K562 (cell line): ENCODE data around the gene SPTBN4. TPM values are rescaled to one million over a fixed set of nuclear protein-coding genes. Genes with fewer than 3 reads are reported as not detected.
A peak's percentile ranks its signal among the peaks of the same experiment; 100 is the strongest.

ENCODE experiments used
- ARNT ChIP-seq, 2 experiments: fragments of 450-650 bp; IDR thresholded peaks; 2 replicates each; pipeline ENCODE4 v1.6.1; 2016; ENCODE audit warnings: mild to moderate bottlenecking in 1 of 2
- CLOCK ChIP-seq: fragments of 250-450 bp; sonication (Bioruptor Pico); IDR thresholded peaks from 2 replicates; pipeline ENCODE4 v1.4.0; 2020; ENCODE audit warnings: mild to moderate bottlenecking, moderate library complexity, borderline replicate concordance
- DMBX1 ChIP-seq: fragments of 250-450 bp; sonication (Bioruptor Pico); IDR thresholded peaks from 2 replicates; pipeline ENCODE4 v1.8.0; 2022; ENCODE audit warnings: inconsistent platforms, mild to moderate bottlenecking, moderate library complexity, borderline replicate concordance
- GABPB2 ChIP-seq: fragments of 250-450 bp; sonication (Bioruptor Pico); conservative IDR thresholded peaks from 2 replicates; pipeline ENCODE4 v1.5.1; 2021; ENCODE audit warnings: mild to moderate bottlenecking
- HDAC2 ChIP-seq: fragments of 450-650 bp; IDR thresholded peaks from 2 replicates; pipeline ENCODE4 v1.6.1; 2016; ENCODE audit warnings: mild to moderate bottlenecking
- HMBOX1 ChIP-seq: sonication (generic); IDR thresholded peaks from 2 replicates; pipeline ENCODE4 v1.6.1; 2016
- IRF1 ChIP-seq: sonication (generic); formaldehyde crosslinking; IDR thresholded peaks from 2 replicates; pipeline ENCODE4 v1.8.0; 2022; ENCODE audit warnings: missing genetic modification reagents, mild to moderate bottlenecking, borderline replicate concordance
- NCOA1 ChIP-seq: fragments of 450-650 bp; IDR thresholded peaks from 2 replicates; pipeline ENCODE4 v1.6.1; 2016; ENCODE audit warnings: low read depth
- NKRF ChIP-seq: fragments of 450-650 bp; IDR thresholded peaks from 2 replicates; pipeline ENCODE4 v1.6.1; 2016; ENCODE audit warnings: borderline replicate concordance
- SNIP1 ChIP-seq: fragments of 450-650 bp; IDR thresholded peaks from 2 replicates; pipeline ENCODE4 v1.7.1; 2017; ENCODE audit warnings: low read depth, mild to moderate bottlenecking
- SP2 ChIP-seq: IDR thresholded peaks from 2 replicates; pipeline ENCODE4 v1.6.1; 2011; ENCODE audit warnings: mild to moderate bottlenecking, low read depth, low read length, moderate library complexity; ENCODE audit not compliant: poor library complexity, severe bottlenecking; ENCODE audit errors: extremely low read depth
- TEAD2 ChIP-seq: fragments of 450-650 bp; IDR thresholded peaks from 2 replicates; pipeline ENCODE4 v1.6.1; 2016; ENCODE audit warnings: missing genetic modification characterization, control low read depth, missing compliant biosample characterization
- TRIM25 ChIP-seq: fragments of 450-650 bp; IDR thresholded peaks from 2 replicates; pipeline ENCODE4 v1.7.0; 2016; ENCODE audit warnings: borderline replicate concordance
- XRCC3 ChIP-seq: fragments of 450-650 bp; IDR thresholded peaks from 2 replicates; pipeline ENCODE4 v1.6.1; 2017; ENCODE audit warnings: mild to moderate bottlenecking, moderate library complexity
- ZBED1 ChIP-seq: IDR thresholded peaks from 2 replicates; pipeline ENCODE4 v1.6.1; 2014
- ZNF695 ChIP-seq: fragments of 450-650 bp; formaldehyde crosslinking; IDR thresholded peaks from 2 replicates; pipeline ENCODE4 v1.4.0; 2020; ENCODE audit warnings: mild to moderate bottlenecking, moderate library complexity
- ZNF696 ChIP-seq: fragments of 250-450 bp; sonication (Bioruptor Pico); conservative IDR thresholded peaks from 2 replicates; pipeline ENCODE4 v1.4.0; 2020; ENCODE audit warnings: mild to moderate bottlenecking, moderate library complexity
- ZNF780A ChIP-seq: fragments of 250-450 bp; sonication (Bioruptor Pico); IDR thresholded peaks from 2 replicates; pipeline ENCODE4 v1.5.0; 2021; ENCODE audit warnings: mild to moderate bottlenecking
- polyA plus RNA-seq, 8 experiments: library from polyadenylated mRNA; depleted of rRNA in 4 of 8; stranded (reverse) in 5 of 8; unstranded in 3 of 8; fragments of >200 nt; fragmentation: Nextera tagmentation in 2 of 8; fragmentation: Illumina TruSeq in 1 of 8; extraction: Ambion mirVana in 2 of 8; extraction: Trizol in 1 of 8; gene quantifications; 2 replicates each; pipeline versions ENCODE4 v1.2.1 to v1.2.3, GENCODE V29; 2011 to 2014; ENCODE audit warnings: inconsistent platforms in 1 of 8, missing spikeins in 1 of 8
- total RNA-seq, 7 experiments: library from RNA; depleted of rRNA in 6 of 7; stranded (reverse); fragments of >200 nt in 6 of 7; fragmentation: Illumina TruSeq in 2 of 7; extraction: Trizol in 2 of 7; gene quantifications; 2 replicates each; pipeline versions ENCODE4 v1.2.1 to v1.2.3, GENCODE V29; 2011 to 2021; ENCODE audit warnings: low replicate concordance in 1 of 7

SPTBN4 gene
- total and polyA plus RNA-seq, 9 of the 15 experiments (the other 6 are each of a cell fraction or from before 2014, with no cell fraction given): 0.01 to 1.5 (median 0.86) TPM

- TF ChIP-seq ZNF780A (CRISPR knock-in tag) (no peak), ZBED1 (0 out of 2 replicates have a peak, but pooled peaks have one; percentile 19), TRIM25 (no peak), IRF1 (CRISPR knock-in tag) (no peak), DMBX1 (0 out of 2 replicates have a peak, but pooled peaks have one; percentile 36), GABPB2 (no peak), ZNF696 (CRISPR knock-in tag) (no peak), SNIP1 (no peak), NCOA1 (no peak), ARNT (IDR thresholded peaks at IDR 0.05) (no peak), NKRF (peak; percentile 34; the same call in 1 of the 2 replicates), CLOCK (no peak), TEAD2 (tag) (peak; percentile 93), SP2 (no peak), ZNF695 (peak; percentile 10; the same call in 1 of the 2 replicates), HMBOX1 (no peak), HDAC2 (no peak), XRCC3 (no peak)
Measured at GRCh38 chr19:40420766-40421765, 45.7 kb upstream of the SPTBN4 start (continued).
